BLaER1 (cell line): Measurements from ENCODE around the gene ACBD5.
"Not testable (repeated sequence)": the region's sequence is repeated elsewhere in the genome, so short reads cannot be mapped to it uniquely, and the experiment has no call there.

ENCODE experiments used
- H3K27ac ChIP-seq: shearing (Covaris generic); formaldehyde crosslinking; 2 replicates; pipeline ENCODE4 v1.8.1; 2022
- H3K27me3 ChIP-seq: shearing (Covaris generic); formaldehyde crosslinking; 2 replicates; pipeline ENCODE4 v1.8.1; 2022
- H3K36me3 ChIP-seq: shearing (Covaris generic); formaldehyde crosslinking; 2 replicates; pipeline ENCODE4 v1.8.1; 2022
- H3K4me1 ChIP-seq: shearing (Covaris generic); formaldehyde crosslinking; 2 replicates; pipeline ENCODE4 v1.8.1; 2022
- H3K4me2 ChIP-seq: shearing (Covaris generic); formaldehyde crosslinking; 2 replicates; pipeline ENCODE4 v1.8.1; 2022
- H3K4me3 ChIP-seq: shearing (Covaris generic); formaldehyde crosslinking; 2 replicates; pipeline ENCODE4 v1.8.1; 2022
- H3K9ac ChIP-seq: shearing (Covaris generic); formaldehyde crosslinking; 2 replicates; pipeline ENCODE4 v1.8.1; 2022
- H3K9me3 ChIP-seq: shearing (Covaris generic); formaldehyde crosslinking; 2 replicates; pipeline ENCODE4 v1.8.1; 2022
- H4K20me1 ChIP-seq: shearing (Covaris generic); formaldehyde crosslinking; 2 replicates; pipeline ENCODE4 v1.8.1; 2022
- Cebpa-rat ChIP-seq: shearing (Covaris generic); IDR thresholded peaks from 2 replicates; pipeline ENCODE4 v1.8.1; 2022

The ACBD5 gene, protein sequence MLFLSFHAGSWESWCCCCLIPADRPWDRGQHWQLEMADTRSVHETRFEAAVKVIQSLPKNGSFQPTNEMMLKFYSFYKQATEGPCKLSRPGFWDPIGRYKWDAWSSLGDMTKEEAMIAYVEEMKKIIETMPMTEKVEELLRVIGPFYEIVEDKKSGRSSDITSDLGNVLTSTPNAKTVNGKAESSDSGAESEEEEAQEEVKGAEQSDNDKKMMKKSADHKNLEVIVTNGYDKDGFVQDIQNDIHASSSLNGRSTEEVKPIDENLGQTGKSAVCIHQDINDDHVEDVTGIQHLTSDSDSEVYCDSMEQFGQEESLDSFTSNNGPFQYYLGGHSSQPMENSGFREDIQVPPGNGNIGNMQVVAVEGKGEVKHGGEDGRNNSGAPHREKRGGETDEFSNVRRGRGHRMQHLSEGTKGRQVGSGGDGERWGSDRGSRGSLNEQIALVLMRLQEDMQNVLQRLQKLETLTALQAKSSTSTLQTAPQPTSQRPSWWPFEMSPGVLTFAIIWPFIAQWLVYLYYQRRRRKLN

DNA sequence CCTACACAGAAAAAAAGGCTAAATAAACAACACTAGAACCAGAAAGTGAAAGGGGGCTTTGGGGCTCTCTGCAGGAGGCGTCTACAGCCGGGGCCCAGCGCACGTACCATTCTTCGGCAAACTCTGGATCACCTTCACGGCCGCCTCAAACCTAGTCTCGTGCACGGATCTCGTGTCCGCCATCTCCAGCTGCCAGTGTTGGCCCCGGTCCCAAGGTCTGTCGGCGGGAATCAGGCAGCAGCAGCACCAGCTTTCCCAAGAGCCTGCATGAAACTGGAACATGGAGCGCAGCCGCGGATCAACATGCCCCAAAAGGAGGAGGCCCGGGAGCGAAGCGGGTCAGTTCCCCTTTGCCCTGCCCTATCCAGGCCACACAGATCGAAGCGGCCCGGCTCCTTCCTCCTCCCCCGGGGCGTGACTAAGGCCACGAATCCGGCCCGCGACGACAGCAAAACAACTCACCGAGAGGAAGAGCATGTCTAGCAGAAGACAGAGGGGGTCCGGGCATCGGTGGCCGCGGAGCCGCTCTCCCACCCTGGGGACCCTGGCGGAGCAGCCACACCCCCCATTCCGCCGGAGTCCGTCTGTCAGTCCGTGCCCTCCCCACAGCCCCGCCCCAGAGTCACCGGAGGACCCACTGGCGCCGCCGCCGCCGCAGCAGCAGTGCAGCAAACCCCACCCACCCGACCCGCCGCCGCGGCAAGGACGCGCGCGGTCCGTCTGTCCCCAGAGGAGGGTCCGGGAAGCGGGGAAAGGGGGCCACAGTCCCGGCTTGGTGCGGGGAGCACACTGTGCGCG lies at the start of gene ACBD5:
Gene ACBD5, minus strand, starts transcription at position 586 of the 798 bp plus-strand sequence. Its CDS starts 109 bp downstream, at position 477.
- no peaks in the 10 kb centered on the region for H3K9me3 ChIP-seq
- 0 out of 2 replicates have a peak, but pooled peaks cover 3% of the 10 kb centered on the region for H3K36me3 ChIP-seq
- no peak for TF ChIP-seq Cebpa-rat
- H4K20me1 ChIP-seq: no peaks in the 10 kb centered on the region
- peak within 1 kb of the TSS; percentile 91 for H3K9ac ChIP-seq
- H3K27ac ChIP-seq: peak within 1 kb of the TSS; percentile 93
- peak within 1 kb of the TSS; percentile 87 for H3K4me3 ChIP-seq
- peaks cover 29% of the 10 kb centered on the region for H3K4me1 ChIP-seq
- no peaks in the 10 kb centered on the region for H3K27me3 ChIP-seq
- H3K4me2 ChIP-seq: peak within 1 kb of the TSS; percentile 99

DNA sequence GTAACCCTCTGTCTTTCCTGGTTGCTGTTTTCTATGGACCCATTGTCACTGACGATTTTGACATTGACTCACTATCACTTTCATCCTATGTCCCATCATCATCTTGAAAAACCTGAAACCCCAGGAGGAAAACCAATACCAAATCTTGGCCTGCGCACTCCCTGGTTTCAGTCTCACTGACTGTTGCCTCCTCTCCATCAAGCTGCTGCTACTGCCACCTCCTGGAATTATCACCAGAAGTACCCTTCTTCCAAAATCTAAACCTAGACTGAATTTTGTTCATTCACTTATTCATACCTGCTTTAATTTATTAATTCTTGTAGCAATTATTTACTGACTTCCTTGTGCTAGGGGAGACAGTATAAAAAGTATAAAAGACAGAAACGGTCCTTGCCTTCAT lies 44.5 kb upstream of the ACBD5 start:
- Histone ChIP-seq H3K9ac (no peak overlapping the region), H3K4me3 (no peak overlapping the region), H3K4me2 (no peak overlapping the region), H3K4me1 (no peaks in the 10 kb centered on the region), H3K27ac (no peak overlapping the region), H3K27me3 (no peaks in the 10 kb centered on the region), H3K36me3 (no peaks in the 10 kb centered on the region), H4K20me1 (no peaks in the 10 kb centered on the region), H3K9me3 (no peaks in the 10 kb centered on the region)
- no peak for TF ChIP-seq Cebpa-rat

DNA sequence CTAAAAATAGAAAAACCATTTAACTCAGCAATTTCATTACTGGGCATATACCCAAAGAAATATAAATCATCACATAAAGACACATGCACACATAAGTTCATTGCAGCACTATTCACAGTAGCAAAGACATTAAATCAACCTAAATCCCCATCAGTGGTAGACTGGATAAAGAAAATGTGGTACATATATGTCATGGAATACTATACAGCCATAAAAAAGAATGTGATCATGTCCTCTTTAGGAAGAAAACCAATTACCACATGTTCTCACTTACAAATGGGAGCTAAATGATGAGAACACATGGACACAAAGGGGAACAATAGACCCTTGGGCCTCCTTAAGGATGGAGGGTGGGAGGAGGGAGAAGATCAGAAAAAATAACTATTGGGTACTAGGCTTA lies 36.0 kb upstream of the ACBD5 start:
- H3K4me3 ChIP-seq: no peak overlapping the region
- no peak overlapping the region for H3K4me2 ChIP-seq
- H3K4me1 ChIP-seq: no peaks in the 10 kb centered on the region
- H3K27ac ChIP-seq: no peak overlapping the region
- H3K9ac ChIP-seq: no peak overlapping the region
- TF ChIP-seq Cebpa-rat: no peak
- H3K27me3 ChIP-seq: no peaks in the 10 kb centered on the region
- H3K9me3 ChIP-seq: no peaks in the 10 kb centered on the region
- H3K36me3 ChIP-seq: no peaks in the 10 kb centered on the region
- no peaks in the 10 kb centered on the region for H4K20me1 ChIP-seq

DNA sequence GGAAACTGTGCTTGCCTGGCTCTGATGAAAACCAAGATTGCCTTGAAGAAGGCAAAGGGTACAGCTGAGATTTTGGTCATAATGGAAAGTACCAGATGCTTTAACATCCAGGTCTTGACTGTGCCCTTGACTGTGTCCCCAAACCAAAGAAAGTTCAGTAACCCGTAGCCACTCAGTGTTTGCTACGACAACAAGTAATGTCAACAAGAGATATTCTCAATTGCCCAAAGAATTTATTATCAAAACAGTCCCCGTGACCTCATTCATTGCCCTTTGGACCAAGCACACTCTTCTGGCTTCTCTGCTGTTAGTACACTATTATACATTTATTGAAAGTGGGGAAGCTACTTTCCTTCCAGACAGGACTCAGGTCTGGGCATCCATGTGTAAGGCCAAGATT lies 25.4 kb upstream of the ACBD5 start:
- not testable (repeated sequence) for H3K4me2 ChIP-seq, H3K4me3 ChIP-seq, H3K27me3 ChIP-seq, H4K20me1 ChIP-seq, H3K9ac ChIP-seq, H3K27ac ChIP-seq, H3K4me1 ChIP-seq, H3K36me3 ChIP-seq, H3K9me3 ChIP-seq

DNA sequence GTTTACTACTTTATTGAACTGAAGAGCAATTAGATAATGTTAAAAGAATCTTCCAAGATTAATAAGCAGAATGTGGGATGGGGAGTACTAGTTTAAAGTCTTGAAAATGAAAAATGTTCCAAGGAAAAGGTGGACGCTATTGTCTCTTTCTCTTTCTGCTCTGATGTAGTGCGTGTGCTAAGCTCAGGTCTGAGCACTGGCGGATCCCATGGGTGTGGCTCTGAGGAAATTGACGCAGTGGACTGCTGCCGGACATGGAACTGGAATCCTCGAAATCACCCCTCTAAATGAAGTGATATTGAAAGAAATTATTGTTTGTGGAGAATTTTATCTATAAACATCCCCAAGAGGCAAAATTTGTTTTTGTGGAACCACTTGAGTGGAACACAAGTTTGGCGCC lies 22.2 kb upstream of the ACBD5 start:
- H3K4me1 ChIP-seq, H3K4me2 ChIP-seq, H4K20me1 ChIP-seq, H3K9ac ChIP-seq, H3K36me3 ChIP-seq, H3K27ac ChIP-seq, H3K4me3 ChIP-seq: not testable (repeated sequence)
- Histone ChIP-seq H3K27me3 (peaks cover 27% of the 10 kb centered on the region), H3K9me3 (peaks cover 17% of the 10 kb centered on the region)

DNA sequence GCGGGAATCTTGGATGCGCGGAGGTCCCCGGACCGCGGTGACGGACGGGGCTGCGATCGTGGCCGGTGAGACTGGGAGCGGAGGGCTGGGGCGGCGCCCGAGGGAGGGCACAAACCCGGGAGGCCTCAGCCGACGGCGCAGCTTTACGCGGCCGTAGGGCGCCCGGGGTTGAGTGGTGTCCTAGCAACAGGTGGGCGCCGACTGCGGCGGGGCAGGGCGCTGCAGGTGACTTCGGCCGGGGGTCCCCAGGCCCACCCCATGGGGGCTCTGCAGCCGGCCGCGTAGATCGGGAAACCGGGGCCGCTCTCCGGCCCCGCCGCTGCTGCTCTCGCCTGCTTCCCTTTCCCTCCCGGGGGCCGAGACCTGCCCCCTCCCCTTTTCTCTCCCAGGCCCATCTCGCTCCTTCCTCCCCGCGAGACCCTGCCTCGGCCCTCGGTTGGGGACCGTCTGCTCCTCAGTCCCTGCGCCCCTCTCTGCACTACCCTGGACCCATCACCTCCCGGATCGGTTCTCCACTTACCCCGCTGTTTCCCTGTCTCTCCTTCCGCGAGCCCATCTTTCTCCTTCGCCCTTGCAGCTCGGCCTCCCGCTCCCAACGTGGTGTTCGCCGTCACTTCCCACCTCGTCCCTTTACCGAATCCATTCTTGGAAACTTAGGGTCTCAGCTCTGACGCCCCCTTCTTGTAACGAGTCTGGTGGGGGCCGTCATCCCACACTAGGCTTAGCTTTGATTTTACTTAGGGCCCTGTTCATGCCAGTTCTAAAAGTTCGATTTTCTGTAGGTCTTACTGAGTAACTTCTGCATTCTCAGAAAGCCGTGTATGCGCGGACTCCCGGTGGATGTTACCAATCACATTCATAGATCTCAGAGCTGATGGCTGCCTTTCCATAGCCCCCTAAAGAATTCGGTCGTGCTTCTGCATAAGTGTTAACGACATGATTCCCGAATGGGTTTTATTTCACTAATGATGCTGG lies 18.5 kb upstream of the ACBD5 start:
- Histone ChIP-seq H3K4me1 (peaks cover 3% of the 10 kb centered on the region), H3K4me2 (no peak overlapping the region), H3K9me3 (peaks cover 32% of the 10 kb centered on the region), H4K20me1 (no peaks in the 10 kb centered on the region), H3K36me3 (no peaks in the 10 kb centered on the region), H3K27ac (no peak overlapping the region), H3K27me3 (peaks cover 37% of the 10 kb centered on the region), H3K9ac (no peak overlapping the region), H3K4me3 (0 out of 2 replicates have a peak overlapping the region, but pooled peaks have one; percentile 25)
- TF ChIP-seq Cebpa-rat: no peak

DNA sequence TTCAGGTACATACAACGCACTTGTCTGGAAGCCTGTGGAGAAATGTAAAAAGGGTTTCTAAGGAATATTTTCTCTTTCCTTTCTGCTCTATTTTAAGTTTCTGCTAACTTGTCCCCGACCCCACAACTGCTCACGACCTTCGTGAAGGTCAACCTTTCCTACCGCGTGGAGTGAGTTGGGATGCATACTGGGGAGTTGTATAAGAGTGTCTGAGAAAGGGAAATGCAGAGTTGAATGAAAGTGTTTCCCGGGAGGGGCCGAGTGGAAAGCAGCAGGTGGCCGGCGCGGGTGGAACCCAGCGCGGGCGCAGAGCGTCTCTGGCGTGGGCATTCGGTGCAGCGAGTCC lies 17.9 kb upstream of the ACBD5 start:
- peaks cover 32% of the 10 kb centered on the region for H3K9me3 ChIP-seq
- no peak overlapping the region for H3K9ac ChIP-seq
- no peaks in the 10 kb centered on the region for H3K4me1 ChIP-seq
- H3K4me2 ChIP-seq: no peak overlapping the region
- H3K27me3 ChIP-seq: peaks cover 42% of the 10 kb centered on the region
- 0 out of 2 replicates have a peak overlapping the region, but pooled peaks have one; percentile 25 for H3K4me3 ChIP-seq
- H4K20me1 ChIP-seq: no peaks in the 10 kb centered on the region
- H3K27ac ChIP-seq: no peak overlapping the region
- H3K36me3 ChIP-seq: no peaks in the 10 kb centered on the region
- TF ChIP-seq Cebpa-rat: no peak

DNA sequence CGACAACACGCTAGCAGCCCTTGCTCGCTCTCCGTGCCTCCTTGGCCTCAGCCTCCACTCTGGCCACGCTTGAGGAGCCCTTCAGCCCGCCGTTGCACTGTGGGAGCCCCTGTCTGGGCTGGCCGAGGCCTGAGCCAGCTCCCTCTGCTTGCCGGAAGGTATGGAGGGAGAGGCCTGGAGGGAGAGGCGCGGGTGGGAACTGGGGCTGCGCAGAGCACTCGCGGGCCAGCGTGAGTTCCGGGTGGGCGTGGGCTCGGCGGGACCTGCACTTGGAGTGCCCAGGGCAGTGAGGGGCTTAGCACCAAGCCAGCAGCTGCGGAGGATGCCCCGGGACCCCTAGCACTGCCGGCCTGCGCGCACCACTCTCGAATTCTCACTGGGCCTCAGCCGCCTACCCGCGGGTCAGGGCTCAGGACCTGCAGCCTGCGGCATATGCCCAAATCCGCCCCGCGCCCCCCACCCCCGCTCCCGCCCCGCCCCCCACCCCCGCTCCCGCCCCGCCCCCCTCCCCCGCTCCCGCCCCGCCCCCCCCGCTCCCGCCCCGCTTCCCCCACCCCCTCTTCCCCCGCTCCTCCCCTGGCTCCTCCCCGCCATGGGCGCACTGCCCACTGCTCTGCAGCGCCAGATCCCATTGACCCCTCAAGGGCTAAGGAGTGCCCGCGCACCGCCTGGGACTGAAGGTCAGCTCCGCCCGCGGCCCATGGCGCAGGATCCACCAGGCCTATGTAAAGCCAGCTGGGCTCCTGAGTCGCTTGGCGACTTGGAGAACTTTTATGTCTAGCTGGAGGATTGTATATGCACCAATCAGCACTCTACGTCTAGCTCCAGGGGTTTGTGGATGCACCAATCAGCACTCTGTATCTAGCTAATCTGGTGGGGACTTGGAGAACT lies 15.9 kb upstream of the ACBD5 start:
- Histone ChIP-seq H3K4me1 (no peaks in the 10 kb centered on the region), H3K4me2 (no peak overlapping the region), H3K27ac (no peak overlapping the region), H3K36me3 (no peaks in the 10 kb centered on the region), H3K9me3 (peaks cover 38% of the 10 kb centered on the region), H4K20me1 (no peaks in the 10 kb centered on the region), H3K9ac (no peak overlapping the region), H3K4me3 (no peak overlapping the region), H3K27me3 (peaks cover 50% of the 10 kb centered on the region)
- TF ChIP-seq Cebpa-rat: no peak

DNA sequence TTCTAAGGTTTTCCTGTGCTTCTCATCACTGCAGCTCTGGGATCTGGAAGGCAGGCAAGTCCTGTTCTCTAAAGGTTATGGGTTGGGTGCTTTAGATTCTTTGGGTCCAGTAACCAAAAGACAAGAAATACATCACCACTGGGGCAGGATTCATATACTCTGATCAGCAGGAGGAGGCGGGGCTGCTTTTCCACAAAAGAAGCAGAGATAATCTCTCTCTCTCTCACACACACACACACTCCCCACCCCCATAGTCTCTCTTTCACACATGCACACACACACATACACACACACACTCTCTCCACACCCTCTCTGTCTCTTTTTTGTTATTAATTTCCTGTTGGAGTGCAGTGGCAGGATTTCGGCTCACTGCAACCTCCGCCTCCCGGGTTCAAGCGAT lies 13.0 kb upstream of the ACBD5 start:
- no peak overlapping the region for H3K27ac ChIP-seq
- no peak overlapping the region for H3K4me2 ChIP-seq
- no peak overlapping the region for H3K4me3 ChIP-seq
- peaks cover 29% of the 10 kb centered on the region for H3K9me3 ChIP-seq
- H3K9ac ChIP-seq: no peak overlapping the region
- no peaks in the 10 kb centered on the region for H4K20me1 ChIP-seq
- no peaks in the 10 kb centered on the region for H3K4me1 ChIP-seq
- peaks cover 31% of the 10 kb centered on the region for H3K27me3 ChIP-seq
- no peak for TF ChIP-seq Cebpa-rat
- no peaks in the 10 kb centered on the region for H3K36me3 ChIP-seq
